Prostate gland (tissue), 2 donors: ENCODE data around the gene GTF2I. TPM values are rescaled to one million over a fixed set of nuclear protein-coding genes. Genes with fewer than 3 reads are reported as not detected.

Experiments used
- DNase-seq: peaks from one replicate; pipeline ENCODE4 v3.0.0-alpha.2; 2019; ENCODE audit warnings: low spot score
- H3K27ac ChIP-seq, 2 donors: fragments of 200-600 bp; sonication (generic); 2 replicates each; pipeline ENCODE4 v1.5.1; 2017 to 2019
- H3K27me3 ChIP-seq: fragments of 200-600 bp; sonication (generic); replicated peaks from 2 replicates; pipeline ENCODE4 v1.5.1; 2019; ENCODE audit not compliant: insufficient read depth
- H3K36me3 ChIP-seq, 2 donors: fragments of 200-600 bp; sonication (generic); 1 replicate in 1 of 2; 2 replicates in 1 of 2; pipeline versions ENCODE4 v1.5.1 to v1.8.1; 2017 to 2019
- H3K4me1 ChIP-seq: fragments of 200-600 bp; sonication (generic); replicated peaks from 2 replicates; pipeline ENCODE4 v1.5.1; 2019
- H3K4me3 ChIP-seq, 2 donors: fragments of 200-600 bp; sonication (generic); 2 replicates each; pipeline ENCODE4 v1.5.1; 2017 to 2019
- H3K9me3 ChIP-seq: fragments of 200-600 bp; sonication (generic); 2 replicates; pipeline ENCODE4 v1.5.1; 2017
- POLR2A ChIP-seq: fragments of 450-650 bp; IDR thresholded peaks from one replicate; pipeline ENCODE4 v1.6.1; 2016; ENCODE audit warnings: antibody characterized with exemption, mild to moderate bottlenecking
- POLR2AphosphoS5 ChIP-seq: sonication (generic); formaldehyde crosslinking; IDR thresholded peaks from one replicate; pipeline ENCODE4 v1.6.1; 2017; ENCODE audit warnings: antibody characterized with exemption
- WGBS: methylation state at CpG from one replicate; pipeline ENCODE4 v1.1.5; 2018; 5-methylcytosine and 5-hydroxymethylcytosine counted together
- intact Hi-C: fragments of 100-400 bp; cut with DNase I; formaldehyde crosslinking; loops from one replicate; pipeline ENCODE4 v1.14.2; 2022
- total RNA-seq, 2 donors: library from RNA; depleted of rRNA; stranded (reverse); fragments of >200 nt; gene quantifications; one replicate each; pipeline ENCODE4 v1.1.0, GENCODE V29; 2016
- TF ChIP-seq, protein P1 (sequence below), 4 experiments: fragments of 200-600 bp in 2 of 4; fragments of 450-650 bp in 2 of 4; sonication (generic) in 2 of 4; IDR thresholded peaks; 1 replicate in 3 of 4; 2 replicates in 1 of 4; pipeline ENCODE4 v1.5.1; 2016 to 2019; ENCODE audit warnings: antibody characterized with exemption in 4 of 4, mild to moderate bottlenecking in 2 of 4, moderate library complexity in 2 of 4

Gene GTF2I
- total RNA-seq, 2 donors from 2014 or later = 149 to 212 TPM

DNA sequence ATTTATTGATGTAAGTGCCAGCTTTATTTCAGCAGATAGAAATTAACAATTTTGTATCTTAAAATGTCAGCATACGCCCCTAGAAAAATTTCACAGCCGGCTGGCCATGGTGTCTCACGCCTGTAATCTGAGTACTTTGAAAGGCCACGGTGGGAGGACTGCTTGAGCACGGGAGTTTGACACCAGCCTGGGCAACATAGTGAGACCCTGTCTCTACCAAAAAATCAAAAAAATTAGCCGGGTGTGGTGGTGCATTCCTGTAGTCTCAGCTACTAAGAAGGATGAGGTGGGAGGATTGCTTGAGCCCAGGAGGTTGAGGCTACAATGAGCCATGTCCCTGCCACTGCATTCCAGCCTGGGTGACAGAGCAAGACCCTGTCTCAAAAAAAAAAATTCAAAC is 14.1 kb downstream of the GTF2I start:
- WGBS = 60% methylated on average over 6 of the region's 6 CpGs
- intact Hi-C loops = no loop called here
- no peaks in the 10 kb centered on the region for H3K9me3 ChIP-seq

DNA sequence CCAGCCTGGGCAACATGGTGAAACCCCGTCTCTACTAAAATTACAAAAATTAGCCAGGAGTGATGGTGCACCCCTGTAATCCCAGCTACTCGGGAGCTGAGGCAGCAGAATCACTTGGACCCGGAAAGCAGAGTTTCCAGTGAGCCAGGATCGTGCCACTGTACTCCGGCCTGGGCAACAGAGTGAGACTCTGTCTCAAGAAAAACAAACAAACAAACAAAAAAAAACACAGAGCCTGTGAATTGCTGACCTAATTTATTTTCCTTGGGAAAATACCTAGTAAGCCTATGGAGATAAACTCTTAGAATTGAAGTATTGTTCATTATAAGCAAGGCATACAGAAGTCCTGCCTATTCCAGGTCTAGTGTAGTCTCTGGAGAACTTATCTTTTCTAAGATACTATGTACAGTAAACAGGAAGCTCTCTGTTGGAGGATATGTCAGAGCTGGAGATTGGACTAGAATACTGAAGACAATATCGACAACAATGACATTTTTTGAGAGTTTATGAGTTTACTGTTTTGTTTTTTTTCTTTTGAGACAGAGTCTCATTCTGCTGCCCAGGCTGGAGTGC is 14.9 kb downstream of the GTF2I start:
- H3K4me3 ChIP-seq = no peak overlapping the region
- intact Hi-C loops = no loop called here
- H3K27ac ChIP-seq = peak overlapping the region in 1 of 2 donors; percentile 5
- no peak for TF ChIP-seq POLR2AphosphoS5
- TF ChIP-seq POLR2A = no peak
- TF ChIP-seq, protein P1, sequence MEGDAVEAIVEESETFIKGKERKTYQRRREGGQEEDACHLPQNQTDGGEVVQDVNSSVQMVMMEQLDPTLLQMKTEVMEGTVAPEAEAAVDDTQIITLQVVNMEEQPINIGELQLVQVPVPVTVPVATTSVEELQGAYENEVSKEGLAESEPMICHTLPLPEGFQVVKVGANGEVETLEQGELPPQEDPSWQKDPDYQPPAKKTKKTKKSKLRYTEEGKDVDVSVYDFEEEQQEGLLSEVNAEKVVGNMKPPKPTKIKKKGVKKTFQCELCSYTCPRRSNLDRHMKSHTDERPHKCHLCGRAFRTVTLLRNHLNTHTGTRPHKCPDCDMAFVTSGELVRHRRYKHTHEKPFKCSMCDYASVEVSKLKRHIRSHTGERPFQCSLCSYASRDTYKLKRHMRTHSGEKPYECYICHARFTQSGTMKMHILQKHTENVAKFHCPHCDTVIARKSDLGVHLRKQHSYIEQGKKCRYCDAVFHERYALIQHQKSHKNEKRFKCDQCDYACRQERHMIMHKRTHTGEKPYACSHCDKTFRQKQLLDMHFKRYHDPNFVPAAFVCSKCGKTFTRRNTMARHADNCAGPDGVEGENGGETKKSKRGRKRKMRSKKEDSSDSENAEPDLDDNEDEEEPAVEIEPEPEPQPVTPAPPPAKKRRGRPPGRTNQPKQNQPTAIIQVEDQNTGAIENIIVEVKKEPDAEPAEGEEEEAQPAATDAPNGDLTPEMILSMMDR (IDR thresholded peaks at IDR 0.05) = no peak
- 59% methylated on average over 6 of the region's 6 CpGs for WGBS
- no peaks in the 10 kb centered on the region for H3K9me3 ChIP-seq
- no peaks in the 10 kb centered on the region for H3K4me1 ChIP-seq
- H3K27me3 ChIP-seq = no peaks in the 10 kb centered on the region
- no peak for DNase-seq
- no peaks in the 10 kb centered on the region for H3K36me3 ChIP-seq

More for the DNA sequence above, 14.1 kb downstream of the GTF2I start:
- Histone ChIP-seq H3K27ac (no peak overlapping the region), H3K4me1 (no peaks in the 10 kb centered on the region), H3K4me3 (no peak overlapping the region), H3K36me3 (no peaks in the 10 kb centered on the region), H3K27me3 (no peaks in the 10 kb centered on the region)
- no peak for DNase-seq
- TF ChIP-seq POLR2A (no peak), POLR2AphosphoS5 (no peak)
- TF ChIP-seq, protein P1 (IDR thresholded peaks at IDR 0.05) = no peak

DNA sequence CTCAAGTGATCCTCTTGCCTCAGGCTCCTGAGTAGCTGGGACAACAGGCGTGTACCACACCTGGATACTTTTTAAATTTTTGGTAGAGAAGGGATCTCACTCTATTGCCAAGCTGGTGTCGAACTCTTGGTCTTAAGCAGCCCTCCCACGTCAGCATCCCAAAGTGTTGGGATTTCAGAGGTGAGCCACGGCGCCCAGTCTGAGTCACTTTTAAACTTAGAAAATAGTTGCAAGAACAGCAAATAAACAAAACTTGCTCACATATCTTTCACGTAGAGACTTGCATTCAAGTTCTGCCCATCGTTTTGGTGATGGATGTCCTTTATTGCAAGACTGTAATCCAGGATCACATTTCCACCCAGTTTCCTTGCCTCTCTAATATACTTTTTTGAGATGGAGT is 16.6 kb downstream of the GTF2I start:
- TF ChIP-seq POLR2A (no peak), POLR2AphosphoS5 (no peak)
- TF ChIP-seq, protein P1 (IDR thresholded peaks at IDR 0.05) = no peak

DNA sequence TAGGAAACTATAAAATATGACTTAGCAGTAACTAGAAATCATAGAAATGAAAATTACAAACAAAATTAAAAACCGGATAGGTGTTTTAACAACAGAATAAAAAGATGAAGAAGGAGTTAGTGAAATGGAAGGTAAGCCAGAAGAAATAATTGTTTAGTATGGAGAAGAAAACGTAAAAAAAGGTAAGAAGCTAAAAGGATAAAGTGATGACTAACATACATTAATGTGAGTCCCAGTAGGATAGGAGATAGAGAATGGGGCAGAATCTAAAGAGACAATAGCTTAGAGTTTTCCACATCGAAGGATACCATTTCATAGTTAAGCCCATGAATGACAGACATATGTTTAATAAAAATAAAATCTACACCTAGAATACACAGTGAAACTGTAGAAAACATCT is 25.3 kb downstream of the GTF2I start:
- no peak overlapping the region for H3K27ac ChIP-seq

More for the DNA sequence above, 16.6 kb downstream of the GTF2I start:
- Histone ChIP-seq H3K27ac (no peak overlapping the region), H3K4me1 (no peaks in the 10 kb centered on the region), H3K4me3 (no peak overlapping the region), H3K36me3 (no peaks in the 10 kb centered on the region), H3K9me3 (no peaks in the 10 kb centered on the region), H3K27me3 (no peaks in the 10 kb centered on the region)
- no peak for DNase-seq
- 80% methylated on average over 7 of the region's 7 CpGs for WGBS
- intact Hi-C loops = no loop called here

DNA sequence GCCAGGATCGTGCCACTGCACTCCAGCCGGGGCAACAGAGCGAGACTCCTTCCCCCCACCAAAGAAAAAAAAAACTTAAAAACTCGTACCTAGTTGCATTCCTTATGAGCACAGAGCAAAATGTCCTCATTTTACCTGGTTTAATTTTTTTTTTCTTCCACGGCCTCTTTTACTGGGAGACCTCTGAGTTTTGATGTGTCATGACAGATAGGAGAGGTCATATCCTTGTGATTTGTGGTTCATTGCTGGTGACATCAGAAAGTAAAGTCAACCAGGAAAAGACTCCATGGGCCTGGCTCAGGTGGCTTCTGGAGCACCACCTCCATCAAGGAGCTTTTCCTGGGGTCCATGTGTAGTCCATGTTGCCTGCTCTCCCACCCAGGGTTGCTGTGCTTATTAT is 26.3 kb downstream of the GTF2I start:
- WGBS = 87% methylated on average over 5 of the region's 5 CpGs
- H3K36me3 ChIP-seq = no peaks in the 10 kb centered on the region
- no peak for DNase-seq
- H3K27me3 ChIP-seq = no peaks in the 10 kb centered on the region
- intact Hi-C loops = no loop called here
- H3K9me3 ChIP-seq = no peaks in the 10 kb centered on the region
- H3K27ac ChIP-seq = no peak overlapping the region
- no peaks in the 10 kb centered on the region for H3K4me1 ChIP-seq
- TF ChIP-seq, protein P1 (IDR thresholded peaks at IDR 0.05) = no peak
- TF ChIP-seq POLR2A (no peak), POLR2AphosphoS5 (no peak)
- H3K4me3 ChIP-seq = no peak overlapping the region

More for the DNA sequence above, 25.3 kb downstream of the GTF2I start:
- no peaks in the 10 kb centered on the region for H3K36me3 ChIP-seq
- no peaks in the 10 kb centered on the region for H3K4me1 ChIP-seq
- intact Hi-C loops = no loop called here
- DNase-seq = no peak
- WGBS = 95% methylated on average over 3 of the region's 3 CpGs
- no peaks in the 10 kb centered on the region for H3K27me3 ChIP-seq
- no peaks in the 10 kb centered on the region for H3K9me3 ChIP-seq
- H3K4me3 ChIP-seq = no peak overlapping the region
- TF ChIP-seq POLR2AphosphoS5 = no peak
- TF ChIP-seq, protein P1 (IDR thresholded peaks at IDR 0.05) = no peak
- no peak for TF ChIP-seq POLR2A
